ENCODE measurements around the gene E2F8.

The E2F8 gene, protein sequence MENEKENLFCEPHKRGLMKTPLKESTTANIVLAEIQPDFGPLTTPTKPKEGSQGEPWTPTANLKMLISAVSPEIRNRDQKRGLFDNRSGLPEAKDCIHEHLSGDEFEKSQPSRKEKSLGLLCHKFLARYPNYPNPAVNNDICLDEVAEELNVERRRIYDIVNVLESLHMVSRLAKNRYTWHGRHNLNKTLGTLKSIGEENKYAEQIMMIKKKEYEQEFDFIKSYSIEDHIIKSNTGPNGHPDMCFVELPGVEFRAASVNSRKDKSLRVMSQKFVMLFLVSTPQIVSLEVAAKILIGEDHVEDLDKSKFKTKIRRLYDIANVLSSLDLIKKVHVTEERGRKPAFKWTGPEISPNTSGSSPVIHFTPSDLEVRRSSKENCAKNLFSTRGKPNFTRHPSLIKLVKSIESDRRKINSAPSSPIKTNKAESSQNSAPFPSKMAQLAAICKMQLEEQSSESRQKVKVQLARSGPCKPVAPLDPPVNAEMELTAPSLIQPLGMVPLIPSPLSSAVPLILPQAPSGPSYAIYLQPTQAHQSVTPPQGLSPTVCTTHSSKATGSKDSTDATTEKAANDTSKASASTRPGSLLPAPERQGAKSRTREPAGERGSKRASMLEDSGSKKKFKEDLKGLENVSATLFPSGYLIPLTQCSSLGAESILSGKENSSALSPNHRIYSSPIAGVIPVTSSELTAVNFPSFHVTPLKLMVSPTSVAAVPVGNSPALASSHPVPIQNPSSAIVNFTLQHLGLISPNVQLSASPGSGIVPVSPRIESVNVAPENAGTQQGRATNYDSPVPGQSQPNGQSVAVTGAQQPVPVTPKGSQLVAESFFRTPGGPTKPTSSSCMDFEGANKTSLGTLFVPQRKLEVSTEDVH

DNA sequence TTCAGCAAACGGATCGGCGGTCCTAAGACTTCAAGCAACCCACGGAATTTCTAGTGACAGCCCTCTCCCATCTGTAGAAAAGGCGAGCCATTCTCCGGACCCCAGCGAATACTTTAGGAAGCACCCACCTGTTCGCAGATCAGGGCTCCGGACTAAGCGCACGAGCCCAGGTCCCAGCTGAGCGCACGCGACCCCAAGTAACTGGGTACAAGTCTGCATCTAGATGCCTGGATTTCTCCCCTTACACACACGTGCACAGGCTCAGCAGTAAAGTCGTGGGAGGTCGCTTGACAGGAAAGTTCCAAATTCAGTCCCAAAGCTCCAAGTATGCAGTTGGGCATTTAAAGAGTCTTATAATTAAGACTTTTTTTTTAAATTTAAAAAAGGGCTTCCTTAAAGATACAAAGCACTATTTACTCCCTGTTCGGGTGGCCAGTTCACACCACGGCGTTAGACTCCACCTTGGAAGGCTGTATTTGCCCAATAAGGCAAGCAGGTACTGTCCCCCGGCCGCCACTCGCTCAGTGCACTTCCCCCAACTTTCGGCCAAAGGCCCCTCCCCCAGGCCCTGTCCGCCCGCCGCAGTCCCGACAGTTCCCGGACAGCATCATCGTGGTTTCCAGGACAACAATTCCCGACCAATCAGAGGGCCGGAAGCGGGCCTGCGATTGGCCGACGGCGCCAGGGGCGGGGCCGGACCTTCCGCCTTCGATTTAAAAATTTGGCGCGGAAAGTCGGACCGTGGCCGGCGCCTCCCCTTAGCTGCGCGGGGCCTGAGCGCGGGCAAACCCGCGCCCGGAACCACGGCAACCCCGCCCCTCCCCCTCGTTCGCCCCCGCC is at the start of gene E2F8:
Gene E2F8 (minus strand): TSS at position 526 of the 840 bp plus-strand sequence. CDS start 824 bp downstream, outside the sequence.
- H3K36me3 ChIP-seq: peaks cover 0 to 38% (median 33%) of the 10 kb centered on the region in 11 experiments; a peak in 19 of 22 replicates
- peak within 1 kb of the TSS; percentile 92 to 99 (median 98) for H3K4me2 ChIP-seq
- H3K27me3 ChIP-seq: peaks cover 8 to 15% (median 11%) of the 10 kb centered on the region in 11 experiments; a peak in 19 of 22 replicates
- peaks cover 31 to 52% (median 45%) of the 10 kb centered on the region in 10 experiments for H3K4me1 ChIP-seq
- H4K20me1 ChIP-seq: peaks cover 0 to 4% (median 0%) of the 10 kb centered on the region in 11 experiments; a peak in 4 of 22 replicates
- peak within 1 kb of the TSS in 10 of 11 experiments; percentile 46 to 98 (median 94); a peak in 19 of 22 replicates for H3K27ac ChIP-seq
- H3K4me3 ChIP-seq: peak within 1 kb of the TSS; percentile 67 to 90 (median 82)
- H3K9me3 ChIP-seq (replicated peaks in 1 of 11): no peaks in the 10 kb centered on the region
- H3K9ac ChIP-seq: peak within 1 kb of the TSS; percentile 66 to 97 (median 93)
- no peak for TF ChIP-seq Cebpa-rat (IDR thresholded peaks at IDR 0.05)

DNA sequence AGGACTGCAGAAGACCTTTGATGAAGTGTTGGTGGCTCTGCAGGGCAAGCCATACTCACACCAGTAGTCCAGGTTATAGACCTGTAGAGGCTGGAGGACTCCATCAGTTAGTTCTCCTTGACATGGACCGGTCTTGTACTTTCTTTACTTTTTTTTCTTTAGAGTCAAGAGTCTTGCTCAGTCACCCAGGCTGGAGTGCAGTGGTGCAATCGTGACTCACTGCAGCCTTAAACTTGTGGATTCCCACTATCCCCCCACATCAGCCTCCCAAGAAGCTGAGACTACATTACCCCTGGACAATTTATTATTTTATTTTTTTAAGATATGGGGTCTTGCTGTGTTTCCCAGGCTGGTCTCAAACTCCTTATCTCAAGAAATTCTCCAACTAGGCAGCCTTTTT is 49.6 kb upstream of the E2F8 start:
- Histone ChIP-seq H3K27ac (no peak overlapping the region), H3K9me3 (replicated peaks in 1 of 11) (no peaks in the 10 kb centered on the region), H4K20me1 (no peaks in the 10 kb centered on the region), H3K4me3 (no peak overlapping the region), H3K4me2 (no peak overlapping the region), H3K36me3 (no peaks in the 10 kb centered on the region), H3K9ac (no peak overlapping the region), H3K4me1 (no peaks in the 10 kb centered on the region), H3K27me3 (no peaks in the 10 kb centered on the region)
- TF ChIP-seq Cebpa-rat (IDR thresholded peaks at IDR 0.05): no peak

DNA sequence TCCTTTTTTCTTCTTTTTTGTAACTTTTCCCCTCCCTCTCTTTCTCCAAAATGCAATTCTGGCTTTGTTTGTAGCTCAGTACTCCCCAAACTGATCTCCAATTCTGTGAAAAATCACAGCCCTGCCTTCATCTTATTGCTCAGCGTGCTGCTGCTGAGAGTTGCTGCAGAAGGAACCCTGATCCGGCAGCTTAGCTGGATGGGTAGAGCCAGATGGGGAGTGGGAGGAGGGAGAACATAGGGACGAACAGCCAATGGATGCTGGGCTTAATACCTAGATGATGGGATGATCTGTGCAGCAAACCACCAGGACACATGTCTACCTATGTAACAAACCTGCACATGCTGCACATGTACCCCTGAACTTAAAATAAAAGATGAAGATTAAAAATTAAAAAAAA is 47.5 kb upstream of the E2F8 start:
- H3K4me1 ChIP-seq: peaks cover 0 to 11% (median 10%) of the 10 kb centered on the region in 10 experiments; a peak in 16 of 20 replicates
- no peak overlapping the region for H3K9ac ChIP-seq
- H3K36me3 ChIP-seq: no peaks in the 10 kb centered on the region
- H3K27ac ChIP-seq: no peak overlapping the region
- TF ChIP-seq Cebpa-rat (IDR thresholded peaks at IDR 0.05): no peak
- no peaks in the 10 kb centered on the region for H4K20me1 ChIP-seq
- no peak overlapping the region for H3K4me2 ChIP-seq
- H3K9me3 ChIP-seq (replicated peaks in 1 of 11): no peaks in the 10 kb centered on the region
- no peaks in the 10 kb centered on the region for H3K27me3 ChIP-seq
- no peak overlapping the region for H3K4me3 ChIP-seq

DNA sequence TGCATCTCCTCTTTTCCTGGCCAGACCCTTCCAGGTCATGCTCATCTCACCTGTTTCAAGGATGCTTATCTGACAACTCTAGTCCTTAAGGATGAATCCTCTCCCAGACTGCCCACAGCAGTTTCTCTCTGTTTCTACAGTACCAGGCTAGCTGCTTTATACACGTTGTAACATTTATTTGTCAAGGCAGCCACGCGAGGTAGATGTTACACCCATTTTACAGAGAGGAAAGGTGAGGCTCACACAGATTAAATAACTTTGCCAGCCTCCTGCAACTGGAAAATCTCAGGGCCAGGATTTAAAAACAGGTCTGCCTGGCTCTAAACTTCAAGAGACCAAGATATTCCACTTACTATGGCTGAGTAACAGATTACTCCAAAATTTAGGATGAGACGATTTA is 45.7 kb upstream of the E2F8 start:
- Histone ChIP-seq H3K9ac (no peak overlapping the region), H3K27me3 (no peaks in the 10 kb centered on the region), H3K4me2 (no peak overlapping the region), H3K4me1 (peaks cover 0 to 11% (median 10%) of the 10 kb centered on the region in 10 experiments; a peak in 16 of 20 replicates), H4K20me1 (no peaks in the 10 kb centered on the region), H3K36me3 (no peaks in the 10 kb centered on the region), H3K27ac (no peak overlapping the region), H3K4me3 (no peak overlapping the region), H3K9me3 (replicated peaks in 1 of 11) (no peaks in the 10 kb centered on the region)
- TF ChIP-seq Cebpa-rat (IDR thresholded peaks at IDR 0.05): no peak

DNA sequence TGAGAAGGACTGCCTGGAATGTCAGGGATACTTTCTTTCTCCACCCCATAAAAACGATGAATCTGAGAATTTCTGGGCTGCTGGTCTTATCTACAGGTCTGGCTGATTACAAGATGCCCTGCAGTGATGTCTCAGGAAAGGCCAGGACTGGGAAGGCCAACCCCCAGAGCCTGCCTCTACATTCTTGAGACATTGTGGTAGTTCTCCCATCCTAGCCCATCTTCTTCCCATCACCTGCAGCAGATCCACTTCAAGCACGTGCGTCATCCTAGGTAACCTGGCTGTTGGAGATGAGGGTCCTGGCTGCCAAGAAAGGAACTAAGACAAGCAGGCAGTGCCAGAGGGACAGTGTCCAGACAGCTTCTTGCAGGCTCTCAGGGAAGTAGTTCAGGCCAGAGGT is 44.1 kb upstream of the E2F8 start:
- Histone ChIP-seq H3K9me3 (replicated peaks in 1 of 11) (no peaks in the 10 kb centered on the region), H3K4me1 (peaks cover 0 to 15% (median 10%) of the 10 kb centered on the region in 10 experiments; a peak in 16 of 20 replicates), H3K4me3 (no peak overlapping the region), H4K20me1 (no peaks in the 10 kb centered on the region), H3K9ac (no peak overlapping the region), H3K27ac (no peak overlapping the region), H3K36me3 (no peaks in the 10 kb centered on the region), H3K4me2 (no peak overlapping the region), H3K27me3 (no peaks in the 10 kb centered on the region)
- no peak for TF ChIP-seq Cebpa-rat (IDR thresholded peaks at IDR 0.05)

DNA sequence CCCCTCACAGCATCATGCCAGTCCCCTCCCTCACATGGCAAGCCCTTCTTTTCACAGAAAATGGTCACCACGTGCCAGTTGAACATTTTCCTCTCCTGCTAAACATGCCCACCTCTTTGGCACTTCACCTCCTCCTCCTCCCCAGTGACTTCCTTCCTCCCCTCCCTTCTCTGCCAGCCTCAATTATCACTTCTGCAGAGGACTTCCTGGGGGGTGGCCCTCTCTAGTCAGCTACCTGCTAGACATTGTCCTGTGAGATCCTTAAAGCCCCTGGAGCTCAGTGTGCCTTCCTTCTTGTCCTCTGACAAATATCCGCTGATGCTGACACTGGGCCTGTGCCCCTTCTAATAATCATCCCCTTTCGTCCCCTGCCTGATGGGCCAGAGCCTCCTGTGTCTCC is 43.2 kb upstream of the E2F8 start:
- H4K20me1 ChIP-seq: no peaks in the 10 kb centered on the region
- TF ChIP-seq Cebpa-rat (IDR thresholded peaks at IDR 0.05): no peak
- peaks cover 0 to 21% (median 12%) of the 10 kb centered on the region in 10 experiments; a peak in 16 of 20 replicates for H3K4me1 ChIP-seq
- H3K36me3 ChIP-seq: no peaks in the 10 kb centered on the region
- no peak overlapping the region for H3K4me3 ChIP-seq
- H3K9me3 ChIP-seq (replicated peaks in 1 of 11): no peaks in the 10 kb centered on the region
- no peak overlapping the region for H3K27ac ChIP-seq
- H3K9ac ChIP-seq: no peak overlapping the region
- H3K4me2 ChIP-seq: peak overlapping the region; percentile 3 to 59 (median 40); a peak in 16 of 22 replicates
- H3K27me3 ChIP-seq: no peaks in the 10 kb centered on the region

DNA sequence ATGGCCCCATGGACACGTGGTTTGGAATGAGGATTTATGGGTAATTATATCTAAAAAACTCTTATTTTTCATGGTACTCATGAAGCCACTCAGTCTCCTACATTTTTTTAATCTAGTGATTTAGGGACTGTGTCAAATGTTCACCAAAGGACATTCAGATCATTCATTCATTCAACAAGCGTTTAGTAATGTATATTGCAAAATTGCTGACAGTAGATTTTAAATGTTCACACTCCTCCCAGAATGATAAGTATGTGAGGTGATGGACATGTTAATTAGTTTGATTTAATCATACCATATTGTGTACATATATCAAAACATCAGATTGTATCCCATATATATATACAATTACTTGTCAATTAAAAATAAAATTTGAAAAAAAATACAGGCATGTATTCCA is 40.8 kb upstream of the E2F8 start:
- no peaks in the 10 kb centered on the region for H3K36me3 ChIP-seq
- no peak overlapping the region for H3K4me2 ChIP-seq
- TF ChIP-seq Cebpa-rat (IDR thresholded peaks at IDR 0.05): no peak
- H3K4me3 ChIP-seq: no peak overlapping the region
- peaks cover 0 to 21% (median 12%) of the 10 kb centered on the region in 10 experiments; a peak in 16 of 20 replicates for H3K4me1 ChIP-seq
- H4K20me1 ChIP-seq: no peaks in the 10 kb centered on the region
- H3K9ac ChIP-seq: no peak overlapping the region
- no peak overlapping the region for H3K27ac ChIP-seq
- no peaks in the 10 kb centered on the region for H3K9me3 ChIP-seq (replicated peaks in 1 of 11)
- no peaks in the 10 kb centered on the region for H3K27me3 ChIP-seq

DNA sequence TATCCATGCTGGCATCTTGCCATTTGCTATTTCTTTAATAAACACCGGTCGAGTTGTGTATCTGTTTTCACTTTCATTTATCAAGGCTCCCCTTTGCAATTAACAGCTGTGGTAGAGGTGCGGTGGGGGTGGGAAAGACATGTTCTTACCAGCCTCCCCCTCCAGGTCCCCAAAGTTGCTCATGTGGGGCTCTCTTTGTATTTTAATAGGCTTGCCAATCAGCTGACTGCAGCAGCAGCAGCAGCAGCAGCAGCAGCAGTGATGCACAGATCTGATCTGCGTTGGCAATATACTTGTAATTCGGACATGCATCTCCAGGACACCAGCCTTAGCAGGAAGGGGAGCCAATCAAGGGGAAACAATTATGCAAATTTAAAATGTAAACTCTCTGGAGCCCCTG is 40.3 kb upstream of the E2F8 start:
- H3K4me3 ChIP-seq: no peak overlapping the region
- no peak for TF ChIP-seq Cebpa-rat (IDR thresholded peaks at IDR 0.05)
- H3K4me1 ChIP-seq: peaks cover 0 to 21% (median 12%) of the 10 kb centered on the region in 10 experiments; a peak in 16 of 20 replicates
- no peaks in the 10 kb centered on the region for H3K9me3 ChIP-seq (replicated peaks in 1 of 11)
- no peaks in the 10 kb centered on the region for H3K27me3 ChIP-seq
- H3K9ac ChIP-seq: no peak overlapping the region
- no peaks in the 10 kb centered on the region for H4K20me1 ChIP-seq
- H3K27ac ChIP-seq: no peak overlapping the region
- H3K36me3 ChIP-seq: no peaks in the 10 kb centered on the region
- H3K4me2 ChIP-seq: no peak overlapping the region

All from BLaER1 treated with 17β-estradiol and CSF1 and Interleukin-3, amounts not matched to agents 10 nM and 100 nM (cell line).